Esophagus muscularis mucosa (tissue), 4 donors: ENCODE measurements around the gene PTPRQ. TPM values are rescaled to one million over a fixed set of nuclear protein-coding genes. Genes with fewer than 3 reads are reported as not detected.

Experiments used
- DNase-seq: peaks from one replicate; pipeline ENCODE4 v3.0.0-alpha.2; 2017; ENCODE audit errors: extremely low spot score
- H3K27ac ChIP-seq, 4 donors: fragments of 200-600 bp; sonication (generic); replicated peaks in 1 of 4; 1 replicate in 3 of 4; 2 replicates in 1 of 4; pipeline ENCODE4 v1.5.1; 2016 to 2019; ENCODE audit warnings: mild to moderate bottlenecking in 1 of 4
- H3K27me3 ChIP-seq, 4 donors: fragments of 200-600 bp; sonication (generic); one replicate each; pipeline versions ENCODE4 v1.5.1 to v1.6.0; 2016 to 2019
- H3K36me3 ChIP-seq, 4 donors: fragments of 200-600 bp; sonication (generic); one replicate each; pipeline ENCODE4 v1.5.1; 2016 to 2019
- H3K4me1 ChIP-seq, 4 donors: fragments of 200-600 bp; sonication (generic); one replicate each; pipeline ENCODE4 v1.5.1; 2016 to 2019
- H3K4me3 ChIP-seq, 4 donors: fragments of 200-600 bp; sonication (generic); 1 replicate in 2 of 4; 2 replicates in 2 of 4; pipeline ENCODE4 v1.5.1; 2016 to 2019; ENCODE audit warnings: mild to moderate bottlenecking in 4 of 4, moderate library complexity in 1 of 4
- H3K9me3 ChIP-seq, 4 donors: fragments of 200-600 bp; sonication (generic); 1 replicate in 3 of 4; 2 replicates in 1 of 4; pipeline ENCODE4 v1.5.1; 2016 to 2019
- EP300 ChIP-seq: sonication (generic); formaldehyde crosslinking; IDR thresholded peaks from one replicate; pipeline ENCODE4 v1.6.1; 2017; ENCODE audit warnings: antibody characterized with exemption
- POLR2A ChIP-seq: fragments of 450-650 bp; IDR thresholded peaks from one replicate; pipeline ENCODE4 v1.6.1; 2017; ENCODE audit warnings: antibody characterized with exemption, moderate library complexity, mild to moderate bottlenecking, low read depth
- POLR2AphosphoS5 ChIP-seq, 2 donors: sonication (generic); formaldehyde crosslinking; IDR thresholded peaks; one replicate each; pipeline ENCODE4 v1.6.1; 2017; ENCODE audit warnings: antibody characterized with exemption in 2 of 2
- WGBS: methylation state at CpG from one replicate; pipeline ENCODE4 v1.1.5; 2018; 5-methylcytosine and 5-hydroxymethylcytosine counted together
- intact Hi-C: fragments of 100-400 bp; cut with DNase I; formaldehyde crosslinking; loops from one replicate; pipeline ENCODE4 v1.15.1; 2023
- total RNA-seq, 4 donors: library from RNA; depleted of rRNA; stranded (reverse); fragments of >200 nt; gene quantifications; one replicate each; pipeline versions ENCODE4 v1.1.0 to v1.2.1, GENCODE V29; 2016
- TF ChIP-seq, protein P1 (sequence below), 3 experiments: fragments of 200-600 bp in 2 of 3; fragments of 450-650 bp in 1 of 3; sonication (generic) in 2 of 3; IDR thresholded peaks; one replicate each; pipeline ENCODE4 v1.5.1; 2017 to 2019; ENCODE audit warnings: antibody characterized with exemption in 3 of 3, mild to moderate bottlenecking in 2 of 3, moderate library complexity in 1 of 3

PTPRQ gene
- total RNA-seq, 4 donors from 2014 or later, result 2.0 to 13.7 (median 4.6) TPM

DNA sequence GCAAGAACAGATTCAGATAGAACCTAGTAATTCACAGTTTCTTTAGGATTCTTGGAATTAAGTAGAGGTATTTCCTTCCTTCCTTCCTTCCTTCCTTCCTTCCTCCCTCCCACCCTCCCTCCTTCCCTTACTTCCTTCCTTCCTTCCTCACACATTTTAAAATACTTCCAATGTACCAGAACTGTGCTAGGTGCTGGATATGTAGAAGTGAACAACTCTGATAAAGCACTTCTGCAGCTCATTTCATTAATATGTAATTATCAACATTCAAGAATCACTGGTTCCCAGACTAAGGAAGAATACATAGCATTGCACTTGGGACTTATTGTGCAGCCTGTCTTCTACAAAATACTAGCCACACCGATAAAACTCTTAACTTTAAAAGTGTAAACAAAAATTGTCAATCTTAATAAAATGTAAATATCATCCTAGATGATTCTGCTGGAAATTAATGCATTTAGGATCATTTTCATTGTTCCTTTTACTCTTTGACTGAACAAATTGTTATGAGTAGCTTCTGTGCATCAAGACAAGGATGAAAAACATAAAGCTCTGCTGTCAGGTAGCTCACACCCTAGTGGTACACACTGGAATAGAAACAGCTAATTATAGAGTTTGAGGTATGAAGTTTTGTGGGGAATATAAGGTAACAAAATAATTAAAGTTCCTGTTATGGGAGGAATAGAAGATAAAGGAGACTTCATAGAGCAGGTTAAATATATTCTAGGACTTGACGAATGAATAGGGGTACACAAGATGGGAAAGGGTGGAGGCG, 163.5 kb downstream of the PTPRQ start:
- Histone ChIP-seq H3K36me3 (no peaks in the 10 kb centered on the region), H3K27me3 (no peaks in the 10 kb centered on the region)

DNA sequence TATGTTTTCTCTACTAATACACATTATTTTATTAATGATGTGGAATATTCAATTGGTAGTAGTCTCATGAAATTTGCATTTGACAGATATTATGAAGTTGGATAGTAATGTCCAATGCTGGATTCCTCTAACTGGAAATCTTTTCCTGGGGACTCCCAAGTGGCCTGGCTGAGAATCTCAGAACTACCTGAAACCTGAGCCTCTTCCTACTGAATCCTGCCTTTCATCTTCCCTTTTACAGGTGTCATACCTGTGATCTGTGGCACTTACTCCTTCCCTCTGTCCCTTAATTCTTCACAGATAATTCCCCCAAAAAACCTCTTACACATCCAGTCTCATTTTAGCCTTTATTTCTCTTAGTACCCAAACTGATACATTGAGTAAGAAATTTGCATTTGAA, 173.7 kb downstream of the PTPRQ start:
- H3K4me3 ChIP-seq, result no peak overlapping the region
- no peaks in the 10 kb centered on the region for H3K36me3 ChIP-seq
- TF ChIP-seq, protein P1, sequence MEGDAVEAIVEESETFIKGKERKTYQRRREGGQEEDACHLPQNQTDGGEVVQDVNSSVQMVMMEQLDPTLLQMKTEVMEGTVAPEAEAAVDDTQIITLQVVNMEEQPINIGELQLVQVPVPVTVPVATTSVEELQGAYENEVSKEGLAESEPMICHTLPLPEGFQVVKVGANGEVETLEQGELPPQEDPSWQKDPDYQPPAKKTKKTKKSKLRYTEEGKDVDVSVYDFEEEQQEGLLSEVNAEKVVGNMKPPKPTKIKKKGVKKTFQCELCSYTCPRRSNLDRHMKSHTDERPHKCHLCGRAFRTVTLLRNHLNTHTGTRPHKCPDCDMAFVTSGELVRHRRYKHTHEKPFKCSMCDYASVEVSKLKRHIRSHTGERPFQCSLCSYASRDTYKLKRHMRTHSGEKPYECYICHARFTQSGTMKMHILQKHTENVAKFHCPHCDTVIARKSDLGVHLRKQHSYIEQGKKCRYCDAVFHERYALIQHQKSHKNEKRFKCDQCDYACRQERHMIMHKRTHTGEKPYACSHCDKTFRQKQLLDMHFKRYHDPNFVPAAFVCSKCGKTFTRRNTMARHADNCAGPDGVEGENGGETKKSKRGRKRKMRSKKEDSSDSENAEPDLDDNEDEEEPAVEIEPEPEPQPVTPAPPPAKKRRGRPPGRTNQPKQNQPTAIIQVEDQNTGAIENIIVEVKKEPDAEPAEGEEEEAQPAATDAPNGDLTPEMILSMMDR (IDR thresholded peaks at IDR 0.05), result no peak
- TF ChIP-seq EP300 (no peak), POLR2A (no peak), POLR2AphosphoS5 (IDR thresholded peaks at IDR 0.05) (no peak)
- no peaks in the 10 kb centered on the region for H3K9me3 ChIP-seq
- DNase-seq, result no peak
- no peaks in the 10 kb centered on the region for H3K27me3 ChIP-seq
- intact Hi-C loops, result no loop called here
- no peaks in the 10 kb centered on the region for H3K4me1 ChIP-seq
- H3K27ac ChIP-seq, result no peak overlapping the region

More for the DNA sequence above, 163.5 kb downstream of the PTPRQ start:
- WGBS, result 74% methylated on average over 3 of the region's 3 CpGs
- Histone ChIP-seq H3K4me1 (peaks cover 0 to 7% (median 0%) of the 10 kb centered on the region in 4 donors), H3K9me3 (no peaks in the 10 kb centered on the region), H3K27ac (no peak overlapping the region), H3K4me3 (no peak overlapping the region)
- DNase-seq, result no peak
- no peak for TF ChIP-seq EP300
- TF ChIP-seq, protein P1 (IDR thresholded peaks at IDR 0.05), result peak in 1 of 3 experiments; percentile 2
- TF ChIP-seq POLR2A, result no peak
- no peak for TF ChIP-seq POLR2AphosphoS5 (IDR thresholded peaks at IDR 0.05)
- intact Hi-C loops, result no loop called here

DNA sequence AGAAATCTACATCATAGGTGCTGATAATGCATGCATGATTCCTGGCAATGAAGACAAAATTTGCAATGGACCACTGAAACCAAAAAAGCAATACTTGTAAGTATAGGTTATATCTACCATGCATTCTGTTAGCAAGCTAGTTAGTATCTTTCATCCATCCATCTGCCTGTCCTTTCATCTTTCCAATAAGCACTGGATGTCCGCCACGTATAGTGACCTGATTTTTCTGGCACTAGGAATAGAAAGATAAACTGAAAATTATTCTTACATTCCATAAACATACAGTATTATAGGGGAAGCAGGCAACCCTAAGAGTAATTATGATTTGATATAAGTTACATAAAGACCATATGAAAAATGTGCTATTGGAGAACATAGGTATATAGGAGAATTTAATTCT, 176.2 kb downstream of the PTPRQ start:
- Histone ChIP-seq H3K36me3 (no peaks in the 10 kb centered on the region), H3K4me3 (no peak overlapping the region), H3K4me1 (peaks cover 0 to 2% (median 0%) of the 10 kb centered on the region in 4 donors), H3K27me3 (no peaks in the 10 kb centered on the region), H3K27ac (no peak overlapping the region), H3K9me3 (no peaks in the 10 kb centered on the region)
- WGBS, result 66% methylated on average over 2 of the region's 2 CpGs
- TF ChIP-seq EP300 (no peak), POLR2AphosphoS5 (IDR thresholded peaks at IDR 0.05) (no peak), POLR2A (no peak)
- TF ChIP-seq, protein P1 (IDR thresholded peaks at IDR 0.05), result no peak
- intact Hi-C loops, result no loop called here
- no peak for DNase-seq

DNA sequence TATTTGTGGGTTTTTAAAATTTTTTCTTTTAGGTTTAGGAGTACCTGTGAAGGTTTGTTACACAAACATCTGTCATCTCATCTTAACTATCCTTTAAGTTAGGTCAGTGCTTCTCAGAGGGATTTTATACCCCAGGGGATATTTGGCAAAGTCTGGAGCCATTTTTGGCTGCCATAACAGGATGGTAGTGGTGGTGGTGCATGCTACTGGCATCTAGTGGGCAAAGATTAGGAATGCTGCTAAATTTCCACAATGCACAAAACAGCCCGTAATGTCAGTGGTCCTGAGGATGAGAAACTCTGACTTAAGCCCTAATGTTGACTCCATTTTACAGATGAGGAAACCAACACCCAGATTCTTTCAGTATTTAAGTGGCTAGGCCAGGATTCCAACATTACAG, 178.2 kb downstream of the PTPRQ start:
- Histone ChIP-seq H3K27ac (no peak overlapping the region), H3K4me3 (no peak overlapping the region), H3K36me3 (no peaks in the 10 kb centered on the region), H3K27me3 (no peaks in the 10 kb centered on the region), H3K9me3 (no peaks in the 10 kb centered on the region), H3K4me1 (peaks cover 0 to 20% (median 12%) of the 10 kb centered on the region in 4 donors)
- no peak for DNase-seq
- whole genome bisulfite sequencing, result 100% methylated on average over 1 of the region's 1 CpG
- TF ChIP-seq, protein P1 (IDR thresholded peaks at IDR 0.05), result no peak
- intact Hi-C loops, result no loop called here

DNA sequence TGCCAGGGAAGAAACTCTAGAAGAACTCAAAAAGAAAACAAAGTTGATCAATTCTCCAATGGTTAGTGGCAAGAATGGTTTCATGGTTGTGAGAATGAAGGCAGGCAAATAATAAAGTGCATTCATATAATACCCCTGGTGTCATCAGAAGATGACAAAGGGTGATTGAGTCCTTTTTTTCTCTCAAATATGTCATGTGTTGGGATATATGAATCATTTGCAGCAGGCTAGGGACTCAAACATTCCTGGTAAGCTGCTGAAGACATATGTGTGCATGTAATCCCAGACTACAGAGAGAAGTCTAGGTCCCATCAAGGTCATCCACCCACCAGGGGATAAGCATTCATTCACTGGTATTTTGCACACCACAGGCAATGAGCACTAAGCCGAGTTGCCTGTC, 181.0 kb downstream of the PTPRQ start:
- 74% methylated on average over 1 of the region's 1 CpG for WGBS
- no peaks in the 10 kb centered on the region for H3K27me3 ChIP-seq
- DNase-seq, result no peak
- no peaks in the 10 kb centered on the region for H3K36me3 ChIP-seq
- H3K9me3 ChIP-seq, result no peaks in the 10 kb centered on the region
- H3K4me3 ChIP-seq, result no peak overlapping the region
- intact Hi-C loops, result no loop called here
- peaks cover 0 to 36% (median 27%) of the 10 kb centered on the region in 4 donors for H3K4me1 ChIP-seq
- H3K27ac ChIP-seq, result peak overlapping the region in 2 of 4 donors; percentile 56 to 67
- TF ChIP-seq POLR2A, result no peak
- TF ChIP-seq, protein P1 (IDR thresholded peaks at IDR 0.05), result no peak
- TF ChIP-seq POLR2AphosphoS5 (IDR thresholded peaks at IDR 0.05), result no peak
- no peak for TF ChIP-seq EP300
